ENCODE data around the gene OOSP3. TPM values are rescaled to one million over a fixed set of nuclear protein-coding genes. Genes with fewer than 3 reads are reported as not detected.

OOSP3 gene
- total RNA-seq, 4 donors from 2014 or later, result not detected

- Histone ChIP-seq H3K4me1 (no peaks in the 10 kb centered on the region), H3K4me3 (no peak overlapping the region), H3K27ac (no peak overlapping the region), H3K36me3 (no peaks in the 10 kb centered on the region), H3K9me3 (no peaks in the 10 kb centered on the region), H3K27me3 (no peaks in the 10 kb centered on the region)
- TF ChIP-seq CTCF (IDR thresholded peaks at IDR 0.05) (no peak), POLR2A (IDR thresholded peaks at IDR 0.05) (no peak)
- DNase-seq, result no peak
These were observed 16.0 kb downstream of the OOSP3 start for GRCh38 chr11:59894616-59895015.

- no peak overlapping the region for H3K27ac ChIP-seq
- H3K9me3 ChIP-seq, result no peaks in the 10 kb centered on the region
- no peak overlapping the region for H3K4me3 ChIP-seq
- no peaks in the 10 kb centered on the region for H3K4me1 ChIP-seq
- no peaks in the 10 kb centered on the region for H3K36me3 ChIP-seq
- no peak for TF ChIP-seq POLR2A (IDR thresholded peaks at IDR 0.05)
- TF ChIP-seq CTCF (IDR thresholded peaks at IDR 0.05), result no peak
- no peak for DNase-seq
- H3K27me3 ChIP-seq, result no peaks in the 10 kb centered on the region
These were observed 19.5 kb downstream of the OOSP3 start for GRCh38 chr11:59898046-59898445.

- Histone ChIP-seq H3K27ac (no peak overlapping the region), H3K4me3 (no peak overlapping the region), H3K27me3 (no peaks in the 10 kb centered on the region), H3K36me3 (no peaks in the 10 kb centered on the region), H3K9me3 (no peaks in the 10 kb centered on the region), H3K4me1 (no peaks in the 10 kb centered on the region)
- no peak for DNase-seq
- TF ChIP-seq CTCF (IDR thresholded peaks at IDR 0.05) (no peak), POLR2A (IDR thresholded peaks at IDR 0.05) (no peak)
These were observed 20.1 kb downstream of the OOSP3 start for GRCh38 chr11:59898650-59899049.

GRCh38 chr11:59899532-59899931 lies 20.9 kb downstream of the OOSP3 start:
- Histone ChIP-seq H3K4me1 (no peaks in the 10 kb centered on the region), H3K36me3 (no peaks in the 10 kb centered on the region), H3K4me3 (no peak overlapping the region), H3K27me3 (no peaks in the 10 kb centered on the region), H3K27ac (no peak overlapping the region), H3K9me3 (no peaks in the 10 kb centered on the region)
- no peak for DNase-seq
- no peak for TF ChIP-seq CTCF (IDR thresholded peaks at IDR 0.05)
- no peak for TF ChIP-seq POLR2A (IDR thresholded peaks at IDR 0.05)

- no peak overlapping the region for H3K27ac ChIP-seq
- H3K4me1 ChIP-seq, result no peaks in the 10 kb centered on the region
- no peaks in the 10 kb centered on the region for H3K36me3 ChIP-seq
- no peaks in the 10 kb centered on the region for H3K9me3 ChIP-seq
- H3K4me3 ChIP-seq, result no peak overlapping the region
- no peaks in the 10 kb centered on the region for H3K27me3 ChIP-seq
- TF ChIP-seq CTCF (IDR thresholded peaks at IDR 0.05), result no peak
- no peak for TF ChIP-seq POLR2A (IDR thresholded peaks at IDR 0.05)
- DNase-seq, result no peak
These were observed 22.0 kb downstream of the OOSP3 start for GRCh38 chr11:59900366-59901126.

All from Peyer's patch (tissue), 4 donors.